Heart left ventricle (tissue), 13 donors: Measurements from ENCODE around the gene SCYGR4.

Experiments used
- CTCF ChIP-seq, 12 donors: fragments of 200-600 bp; sonication (generic) in 4 of 12; IDR thresholded peaks; one replicate each; pipeline versions ENCODE4 v1.5.0 to v1.8.0; 2018 to 2022; ENCODE audit warnings: antibody characterized with exemption in 12 of 12, mild to moderate bottlenecking in 5 of 12
- POLR2A ChIP-seq, 2 donors: fragments of 450-650 bp; IDR thresholded peaks; one replicate each; pipeline ENCODE4 v1.6.1; 2017; ENCODE audit warnings: antibody characterized with exemption in 2 of 2, mild to moderate bottlenecking in 2 of 2, moderate library complexity in 2 of 2
- donor health status: ischemic (EF 13 %, LVEDD 7.1; RV severe dilation, severe dysfunction).
- donor health status: DM: no; HTN: yes; CAD: no.
- donor health status: DM: no; HTN: no; CAD: no.
- donor health status: ischemic (EF 25% LVEDD 6.9; RV normal size, moderate dysfunction).
- donor health status: ischemic (EF 25% LVEDD 5.7; RV mildly dilated, moderate dysfunction).
- donor health status: ischemic (EF 35%, LVEDD 5.7; RV mildly dilated, moderate dysfunction).
- donor health status: nonischemic (EF 11% LVEDD 7.7; RV severe dilation, severe dysfunction).
- donor health status: DM: yes; HTN: yes; CAD: no.
- donor health status: PGD.
- donor health status: ischemic (EF 29% LVEDD 5.4; RV normal size, mild dysfunction).
- donor health status: nonischemic (EF 23%, LVEDD 6.1; RV moderate dilation, normal function).

- TF ChIP-seq CTCF (IDR thresholded peaks at IDR 0.05) (no peak), POLR2A (IDR thresholded peaks at IDR 0.05) (no peak)
These were observed 10.8 kb upstream of the SCYGR4 start for GRCh38 chr2:227606476-227606875.
